ENCODE measurements around the gene TLX1.
"Not testable (repeated sequence)": the region's sequence is repeated elsewhere in the genome, so short reads cannot be mapped to it uniquely, and the experiment has no call there.

The TLX1 gene

GRCh38 chr10:101152316-101152715, 21.2 kb downstream of the TLX1 start:
- no peak for DNase-seq (ENCODE audit: low read depth)

GRCh38 chr10:101154506-101154905, 23.4 kb downstream of the TLX1 start:
- not testable (repeated sequence) for DNase-seq (ENCODE audit: low read depth)

- DNase-seq (ENCODE audit: low read depth) = no peak
Measured at GRCh38 chr10:101155896-101156295, 24.8 kb downstream of the TLX1 start.

GRCh38 chr10:101157756-101158458, 26.8 kb downstream of the TLX1 start:
- no peak for DNase-seq (ENCODE audit: low read depth)

- DNase-seq (ENCODE audit: low read depth) = no peak
Measured at GRCh38 chr10:101158459-101159058, 27.5 kb downstream of the TLX1 start.

GRCh38 chr10:101161494-101162299, 30.6 kb downstream of the TLX1 start:
- DNase-seq (ENCODE audit: low read depth) = peak; percentile 61

- no peak for DNase-seq (ENCODE audit: low read depth)
Measured at GRCh38 chr10:101162677-101163076, 31.6 kb downstream of the TLX1 start.

- no peak for DNase-seq (ENCODE audit: low read depth)
Measured at GRCh38 chr10:101164020-101164419, 32.9 kb downstream of the TLX1 start.

- DNase-seq (ENCODE audit: low read depth) = no peak
Measured at GRCh38 chr10:101165736-101166135, 34.6 kb downstream of the TLX1 start.

GRCh38 chr10:101166430-101166829, 35.3 kb downstream of the TLX1 start:
- DNase-seq (ENCODE audit: low read depth) = no peak

GRCh38 chr10:101172741-101173140, 41.6 kb downstream of the TLX1 start:
- DNase-seq (ENCODE audit: low read depth) = no peak

- no peak for DNase-seq (ENCODE audit: low read depth)
Measured at GRCh38 chr10:101174319-101174718, 43.2 kb downstream of the TLX1 start.

- DNase-seq (ENCODE audit: low read depth) = no peak
Measured at GRCh38 chr10:101176577-101176976, 45.5 kb downstream of the TLX1 start.

GRCh38 chr10:101182936-101183335, 51.8 kb downstream of the TLX1 start:
- no peak for DNase-seq (ENCODE audit: low read depth)

GRCh38 chr10:101183458-101184183, 52.5 kb downstream of the TLX1 start:
- DNase-seq (ENCODE audit: low read depth) = no peak

Data from stimulated activated CD8-positive, alpha-beta memory T cell treated with anti-CD3 and anti-CD28 coated beads, Interleukin-12 subunit alpha, Interleukin-12 subunit beta, amount 100 ng/mL, for 1 hour (primary cell).